A673 (cell line): ENCODE results near the gene DUSP18.

ENCODE experiments used
- EZH2 ChIP-seq: fragments of 200-600 bp; sonication (generic); IDR thresholded peaks from 2 replicates; pipeline ENCODE4 v1.6.1; 2017; ENCODE audit warnings: borderline replicate concordance, low read depth, mild to moderate bottlenecking, mixed read lengths, antibody characterized with exemption, low read length; ENCODE audit not compliant: poor library complexity, severe bottlenecking
- TF ChIP-seq, protein P1 (sequence below): fragments of 300-800, 200-600 bp; sonication (generic); conservative IDR thresholded peaks from 2 replicates; pipeline ENCODE4 v1.5.1; 2017; ENCODE audit warnings: low read depth, mild to moderate bottlenecking, antibody characterized with exemption, low read length, moderate library complexity, mixed read lengths

DNA sequence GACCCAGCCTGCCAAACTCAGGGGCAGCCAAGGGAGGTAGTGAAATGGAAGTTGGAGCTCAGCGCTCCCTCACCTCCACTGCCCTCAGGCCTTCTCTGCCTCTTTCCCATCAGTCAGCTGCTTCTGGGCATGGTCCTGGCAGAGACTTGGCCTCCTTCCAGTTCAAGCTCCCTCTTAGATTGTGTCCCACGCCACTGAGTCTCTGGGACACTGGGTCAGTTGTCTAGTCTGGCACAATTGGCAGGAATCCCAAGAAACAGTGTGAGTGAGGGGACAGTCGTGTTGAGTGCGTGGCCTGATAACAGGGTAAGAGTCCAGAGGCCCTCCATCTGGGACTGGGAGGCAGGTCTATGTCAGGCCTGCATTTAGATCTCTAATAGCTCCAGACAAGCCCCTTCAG lies 39.2 kb downstream of the DUSP18 start:
- TF ChIP-seq, protein P1, sequence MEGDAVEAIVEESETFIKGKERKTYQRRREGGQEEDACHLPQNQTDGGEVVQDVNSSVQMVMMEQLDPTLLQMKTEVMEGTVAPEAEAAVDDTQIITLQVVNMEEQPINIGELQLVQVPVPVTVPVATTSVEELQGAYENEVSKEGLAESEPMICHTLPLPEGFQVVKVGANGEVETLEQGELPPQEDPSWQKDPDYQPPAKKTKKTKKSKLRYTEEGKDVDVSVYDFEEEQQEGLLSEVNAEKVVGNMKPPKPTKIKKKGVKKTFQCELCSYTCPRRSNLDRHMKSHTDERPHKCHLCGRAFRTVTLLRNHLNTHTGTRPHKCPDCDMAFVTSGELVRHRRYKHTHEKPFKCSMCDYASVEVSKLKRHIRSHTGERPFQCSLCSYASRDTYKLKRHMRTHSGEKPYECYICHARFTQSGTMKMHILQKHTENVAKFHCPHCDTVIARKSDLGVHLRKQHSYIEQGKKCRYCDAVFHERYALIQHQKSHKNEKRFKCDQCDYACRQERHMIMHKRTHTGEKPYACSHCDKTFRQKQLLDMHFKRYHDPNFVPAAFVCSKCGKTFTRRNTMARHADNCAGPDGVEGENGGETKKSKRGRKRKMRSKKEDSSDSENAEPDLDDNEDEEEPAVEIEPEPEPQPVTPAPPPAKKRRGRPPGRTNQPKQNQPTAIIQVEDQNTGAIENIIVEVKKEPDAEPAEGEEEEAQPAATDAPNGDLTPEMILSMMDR, result no peak
- TF ChIP-seq EZH2, result no peak
